K562 (cell line): ENCODE data around the gene PNPLA2. TPM values are rescaled to one million over a fixed set of nuclear protein-coding genes. Genes with fewer than 3 reads are reported as not detected.

Experiments
- ATF1 ChIP-seq, 2 experiments: fragments of 450-650 bp in 1 of 2; IDR thresholded peaks; 2 replicates each; pipeline ENCODE4 v1.6.1; 2016; ENCODE audit warnings: missing compliant biosample characterization in 1 of 2, missing genetic modification characterization in 1 of 2
- BCL6 ChIP-seq: fragments of 250-450 bp; sonication (Bioruptor Pico); IDR thresholded peaks from 2 replicates; pipeline ENCODE4 v1.4.0; 2020
- BDP1 ChIP-seq: IDR thresholded peaks from 3 replicates; pipeline ENCODE4 v1.6.1; 2011; ENCODE audit not compliant: insufficient read length, insufficient read depth
- CTBP1 ChIP-seq: fragments of 450-650 bp; IDR thresholded peaks from 2 replicates; pipeline ENCODE4 v1.6.1; 2016; ENCODE audit warnings: borderline replicate concordance
- ETV1 ChIP-seq: fragments of 450-650 bp; conservative IDR thresholded peaks from 2 replicates; pipeline ENCODE4 v1.6.1; 2016; ENCODE audit warnings: missing genetic modification characterization, control low read depth, low read depth, missing compliant biosample characterization
- HCFC1 ChIP-seq: IDR thresholded peaks from 2 replicates; pipeline ENCODE4 v1.6.1; 2012; ENCODE audit warnings: low read depth, low read length, improper control_type of control experiment
- HDAC1 ChIP-seq, 2 experiments: fragments of 450-650 bp; IDR thresholded peaks; 2 replicates each; pipeline ENCODE4 v1.6.1; 2016 to 2017; ENCODE audit warnings: inconsistent platforms in 1 of 2, mild to moderate bottlenecking in 1 of 2, moderate library complexity in 1 of 2
- HOXB6 ChIP-seq: fragments of 250-450 bp; sonication (Bioruptor Pico); IDR thresholded peaks from 2 replicates; pipeline ENCODE4 v1.5.1; 2022; ENCODE audit warnings: mild to moderate bottlenecking, borderline replicate concordance
- PATZ1 ChIP-seq: fragments of 250-450 bp; sonication (Bioruptor Pico); IDR thresholded peaks from 2 replicates; pipeline ENCODE4 v1.5.0; 2020; ENCODE audit warnings: mild to moderate bottlenecking, borderline replicate concordance
- PHF20 ChIP-seq: fragments of 450-650 bp; IDR thresholded peaks from 2 replicates; pipeline ENCODE4 v1.6.1; 2018; ENCODE audit not compliant: partially characterized antibody
- SNIP1 ChIP-seq: fragments of 450-650 bp; IDR thresholded peaks from 2 replicates; pipeline ENCODE4 v1.7.1; 2017; ENCODE audit warnings: low read depth, mild to moderate bottlenecking
- SP2 ChIP-seq: IDR thresholded peaks from 2 replicates; pipeline ENCODE4 v1.6.1; 2011; ENCODE audit warnings: mild to moderate bottlenecking, low read depth, low read length, moderate library complexity; ENCODE audit not compliant: poor library complexity, severe bottlenecking; ENCODE audit errors: extremely low read depth
- TEAD2 ChIP-seq: fragments of 450-650 bp; IDR thresholded peaks from 2 replicates; pipeline ENCODE4 v1.6.1; 2016; ENCODE audit warnings: missing genetic modification characterization, control low read depth, missing compliant biosample characterization
- TGIF2 ChIP-seq: sonication (generic); formaldehyde crosslinking; IDR thresholded peaks from 2 replicates; pipeline ENCODE4 v1.8.1; 2022; ENCODE audit warnings: mild to moderate bottlenecking, missing genetic modification reagents, moderate library complexity
- YY1 ChIP-seq, 3 experiments: IDR thresholded peaks; 2 replicates each; pipeline ENCODE4 v1.6.1; 2011; ENCODE audit warnings: low read length in 2 of 3, mild to moderate bottlenecking in 2 of 3, moderate library complexity in 2 of 3, borderline replicate concordance in 1 of 3, control low read depth in 1 of 3, low read depth in 1 of 3; ENCODE audit not compliant: insufficient read depth in 3 of 3, insufficient replicate concordance in 2 of 3, control insufficient read depth in 1 of 3, insufficient read length in 1 of 3; ENCODE audit errors: extremely low read depth in 1 of 3
- ZBTB9 ChIP-seq: fragments of 450-650 bp; formaldehyde crosslinking; IDR thresholded peaks from 2 replicates; pipeline ENCODE4 v1.4.0; 2020; ENCODE audit warnings: mild to moderate bottlenecking, moderate library complexity
- ZNF140 ChIP-seq: fragments of 250-450 bp; sonication (Bioruptor Pico); IDR thresholded peaks from 2 replicates; pipeline ENCODE4 v1.8.0; 2021; ENCODE audit warnings: moderate library complexity, mild to moderate bottlenecking, inconsistent platforms
- ZNF444 ChIP-seq: fragments of 250-450 bp; sonication (Bioruptor Pico); IDR thresholded peaks from 2 replicates; pipeline ENCODE4 v1.4.0; 2020; ENCODE audit warnings: mild to moderate bottlenecking, moderate library complexity
- polyA plus RNA-seq, 8 experiments: library from polyadenylated mRNA; depleted of rRNA in 4 of 8; stranded (reverse) in 5 of 8; unstranded in 3 of 8; fragments of >200 nt; fragmentation: Nextera tagmentation in 2 of 8; fragmentation: Illumina TruSeq in 1 of 8; extraction: Ambion mirVana in 2 of 8; extraction: Trizol in 1 of 8; gene quantifications; 2 replicates each; pipeline versions ENCODE4 v1.2.1 to v1.2.3, GENCODE V29; 2011 to 2014; ENCODE audit warnings: inconsistent platforms in 1 of 8, missing spikeins in 1 of 8
- total RNA-seq, 7 experiments: library from RNA; depleted of rRNA in 6 of 7; stranded (reverse); fragments of >200 nt in 6 of 7; fragmentation: Illumina TruSeq in 2 of 7; extraction: Trizol in 2 of 7; gene quantifications; 2 replicates each; pipeline versions ENCODE4 v1.2.1 to v1.2.3, GENCODE V29; 2011 to 2021; ENCODE audit warnings: low replicate concordance in 1 of 7
- TF ChIP-seq, protein P1 (sequence below): fragments of 200-800 bp; sonication (Bioruptor generic); IDR thresholded peaks from 2 replicates; pipeline ENCODE4 v1.6.1; 2017; ENCODE audit warnings: missing genetic modification characterization, missing compliant biosample characterization
- TF ChIP-seq, protein P2 (sequence below): fragments of 250-450 bp; sonication (Bioruptor Pico); IDR thresholded peaks from 2 replicates; pipeline ENCODE4 v1.4.0; 2020
- TF ChIP-seq, protein P3 (sequence below), 2 experiments: fragments of 450-650 bp in 1 of 2; sonication (generic) in 1 of 2; formaldehyde crosslinking; conservative IDR thresholded peaks; 2 replicates each; pipeline versions ENCODE4 v1.4.0 to v1.8.1; 2020 to 2022; ENCODE audit warnings: mild to moderate bottlenecking in 1 of 2, missing genetic modification reagents in 1 of 2

PNPLA2 gene
- total and polyA plus RNA-seq, 9 of the 15 experiments (the other 6 are each of a cell fraction or from before 2014, with no cell fraction given) = 0.39 to 87.1 (median 8.4) TPM

- no peak for TF ChIP-seq ETV1 (tag)
- peak; percentile 13 to 88; a peak in 2 of 4 replicates for TF ChIP-seq HDAC1 (IDR thresholded peaks at IDR 0.05)
- TF ChIP-seq, protein P1, sequence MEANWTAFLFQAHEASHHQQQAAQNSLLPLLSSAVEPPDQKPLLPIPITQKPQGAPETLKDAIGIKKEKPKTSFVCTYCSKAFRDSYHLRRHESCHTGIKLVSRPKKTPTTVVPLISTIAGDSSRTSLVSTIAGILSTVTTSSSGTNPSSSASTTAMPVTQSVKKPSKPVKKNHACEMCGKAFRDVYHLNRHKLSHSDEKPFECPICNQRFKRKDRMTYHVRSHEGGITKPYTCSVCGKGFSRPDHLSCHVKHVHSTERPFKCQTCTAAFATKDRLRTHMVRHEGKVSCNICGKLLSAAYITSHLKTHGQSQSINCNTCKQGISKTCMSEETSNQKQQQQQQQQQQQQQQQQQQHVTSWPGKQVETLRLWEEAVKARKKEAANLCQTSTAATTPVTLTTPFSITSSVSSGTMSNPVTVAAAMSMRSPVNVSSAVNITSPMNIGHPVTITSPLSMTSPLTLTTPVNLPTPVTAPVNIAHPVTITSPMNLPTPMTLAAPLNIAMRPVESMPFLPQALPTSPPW (CRISPR knock-in tag) = peak; percentile 84
- no peak for TF ChIP-seq SNIP1
- peak; percentile 96 for TF ChIP-seq CTBP1
- no peak for TF ChIP-seq PHF20
- TF ChIP-seq ZNF444 (CRISPR knock-in tag) = no peak
- TF ChIP-seq BDP1 = no peak
- no peak for TF ChIP-seq PATZ1
- TF ChIP-seq, protein P2, sequence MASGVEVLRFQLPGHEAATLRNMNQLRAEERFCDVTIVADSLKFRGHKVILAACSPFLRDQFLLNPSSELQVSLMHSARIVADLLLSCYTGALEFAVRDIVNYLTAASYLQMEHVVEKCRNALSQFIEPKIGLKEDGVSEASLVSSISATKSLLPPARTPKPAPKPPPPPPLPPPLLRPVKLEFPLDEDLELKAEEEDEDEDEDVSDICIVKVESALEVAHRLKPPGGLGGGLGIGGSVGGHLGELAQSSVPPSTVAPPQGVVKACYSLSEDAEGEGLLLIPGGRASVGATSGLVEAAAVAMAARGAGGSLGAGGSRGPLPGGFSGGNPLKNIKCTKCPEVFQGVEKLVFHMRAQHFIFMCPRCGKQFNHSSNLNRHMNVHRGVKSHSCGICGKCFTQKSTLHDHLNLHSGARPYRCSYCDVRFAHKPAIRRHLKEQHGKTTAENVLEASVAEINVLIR (CRISPR knock-in tag) = no peak
- peak in 2 of 3 experiments; percentile 79 to 89 for TF ChIP-seq YY1 (IDR thresholded peaks at IDR 0.05; ENCODE audit: borderline replicate concordance in 1 of 3, control insufficient read depth in 1 of 3, extremely low read depth in 1 of 3, insufficient read depth in 3 of 3, insufficient read length in 1 of 3, insufficient replicate concordance in 2 of 3, low read depth in 1 of 3, low read length in 2 of 3)
- peak; percentile 70 for TF ChIP-seq HCFC1
- TF ChIP-seq TEAD2 (tag) = no peak
- TF ChIP-seq ZNF140 (CRISPR knock-in tag) = no peak
- peak; percentile 92 for TF ChIP-seq ZBTB9 (CRISPR knock-in tag)
- no peak; the same call in 1 of the 2 replicates for TF ChIP-seq TGIF2
- no peak for TF ChIP-seq BCL6
- TF ChIP-seq, protein P3, sequence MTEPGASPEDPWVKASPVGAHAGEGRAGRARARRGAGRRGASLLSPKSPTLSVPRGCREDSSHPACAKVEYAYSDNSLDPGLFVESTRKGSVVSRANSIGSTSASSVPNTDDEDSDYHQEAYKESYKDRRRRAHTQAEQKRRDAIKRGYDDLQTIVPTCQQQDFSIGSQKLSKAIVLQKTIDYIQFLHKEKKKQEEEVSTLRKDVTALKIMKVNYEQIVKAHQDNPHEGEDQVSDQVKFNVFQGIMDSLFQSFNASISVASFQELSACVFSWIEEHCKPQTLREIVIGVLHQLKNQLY (CRISPR knock-in tag; conservative IDR thresholded peaks at IDR 0.05) = no peak
- TF ChIP-seq HOXB6 (CRISPR knock-in tag) = no peak
- TF ChIP-seq SP2 = no peak
- TF ChIP-seq ATF1 (CRISPR knock-in tag; IDR thresholded peaks at IDR 0.05) = no peak
- TF ChIP-seq ATF1 (tag; IDR thresholded peaks at IDR 0.05) = peak; percentile 83
Measured at GRCh38 chr11:842370-843002, 23.8 kb downstream of the PNPLA2 start, which contains the start of the genes POLR2L and TSPAN4 (continued).
